EH (cell line): ENCODE data around the gene PLXNA1.

Source experiments
- DNase-seq: peaks from one replicate; pipeline ENCODE4 v3.0.0-alpha.2; 2015; ENCODE audit warnings: low read depth

PLXNA1 gene

GRCh38 chr3:126952983-126953660, 29.8 kb upstream of the PLXNA1 start:
- DNase-seq = no peak

- DNase-seq = no peak
These were observed 28.6 kb upstream of the PLXNA1 start for GRCh38 chr3:126954141-126954842.

- no peak for DNase-seq
These were observed 27.7 kb upstream of the PLXNA1 start for GRCh38 chr3:126955004-126955790.

GRCh38 chr3:126956361-126956760, 26.6 kb upstream of the PLXNA1 start:
- no peak for DNase-seq

GRCh38 chr3:126956866-126957650, 25.9 kb upstream of the PLXNA1 start:
- no peak for DNase-seq

GRCh38 chr3:126957776-126958637, 24.9 kb upstream of the PLXNA1 start:
- DNase-seq = no peak

GRCh38 chr3:126958638-126959085, 24.3 kb upstream of the PLXNA1 start:
- no peak for DNase-seq

GRCh38 chr3:126959136-126959920, 23.6 kb upstream of the PLXNA1 start:
- no peak for DNase-seq

- DNase-seq = peak; percentile 78
These were observed 22.9 kb upstream of the PLXNA1 start for GRCh38 chr3:126959921-126960603.

GRCh38 chr3:126960604-126960995, 22.3 kb upstream of the PLXNA1 start:
- DNase-seq = no peak

GRCh38 chr3:126961191-126961790, 21.6 kb upstream of the PLXNA1 start:
- peak; percentile 62 for DNase-seq

GRCh38 chr3:126961791-126962461, 21.0 kb upstream of the PLXNA1 start:
- no peak for DNase-seq

GRCh38 chr3:126962756-126963155, 20.2 kb upstream of the PLXNA1 start:
- no peak for DNase-seq

GRCh38 chr3:126963261-126964190, 19.4 kb upstream of the PLXNA1 start:
- no peak for DNase-seq

GRCh38 chr3:126964261-126964660, 18.7 kb upstream of the PLXNA1 start:
- DNase-seq = no peak

- no peak for DNase-seq
These were observed 18.0 kb upstream of the PLXNA1 start for GRCh38 chr3:126964950-126965349.

- no peak for DNase-seq
These were observed 17.3 kb upstream of the PLXNA1 start for GRCh38 chr3:126965526-126966080.
